ENCODE measurements around the gene CISH.

GRCh38 chr3:50574444-50574831 is 37.1 kb downstream of the CISH start:
- no peak for TF ChIP-seq ZBTB33 (IDR thresholded peaks at IDR 0.05)
- no peak for TF ChIP-seq CTCF (IDR thresholded peaks at IDR 0.05; ENCODE audit: low read depth, low read length, missing input control)
- no peak for TF ChIP-seq REST (IDR thresholded peaks at IDR 0.05)
- no peak for TF ChIP-seq YY1 (IDR thresholded peaks at IDR 0.05)
- no peak for TF ChIP-seq MAX (IDR thresholded peaks at IDR 0.05)
- no peak for TF ChIP-seq SP1 (IDR thresholded peaks at IDR 0.05)
- no peak for TF ChIP-seq GABPA (IDR thresholded peaks at IDR 0.05 in 1 of 2, conservative IDR thresholded peaks at IDR 0.05 in 1 of 2)
- TF ChIP-seq TAF1 (conservative IDR thresholded peaks at IDR 0.05): no peak
- no peak for TF ChIP-seq EGR1 (IDR thresholded peaks at IDR 0.05; ENCODE audit: low read depth in 2 of 2)

All from liver (tissue), 3 donors.